SK-N-SH treated with all-trans-retinoic acid at 6 μM for 48 hours (cell line): ENCODE results near the gene THSD4.

ENCODE experiments used
- ATAC-seq: fragments of 200-7000 bp; cut with Tn5 transposase; 3 replicates; pipeline ENCODE4 v1.9.1; 2020; ENCODE audit warnings: mild to moderate bottlenecking, moderate library complexity
- ARNTL ChIP-seq: fragments of 450-650 bp; formaldehyde crosslinking; IDR thresholded peaks from 2 replicates; pipeline ENCODE4 v1.5.0; 2020; ENCODE audit warnings: low read depth, mild to moderate bottlenecking, moderate library complexity, borderline replicate concordance
- GLIS3 ChIP-seq: fragments of 250-450 bp; sonication (Bioruptor Pico); IDR thresholded peaks from 2 replicates; pipeline ENCODE4 v1.5.0; 2020; ENCODE audit warnings: mild to moderate bottlenecking, moderate library complexity
- PPARA ChIP-seq: fragments of 250-450 bp; sonication (Bioruptor Pico); IDR thresholded peaks from 2 replicates; pipeline ENCODE4 v1.5.0; 2020; ENCODE audit warnings: mild to moderate bottlenecking, borderline replicate concordance
- RARB ChIP-seq: fragments of 250-450 bp; sonication (Bioruptor Pico); IDR thresholded peaks from 2 replicates; pipeline ENCODE4 v1.8.0; 2021; ENCODE audit warnings: mild to moderate bottlenecking, moderate library complexity
- TCF4 ChIP-seq: fragments of 250-450 bp; sonication (Bioruptor Pico); IDR thresholded peaks from 2 replicates; pipeline ENCODE4 v1.8.0; 2021; ENCODE audit warnings: mild to moderate bottlenecking, moderate library complexity, borderline replicate concordance
- TOX ChIP-seq: fragments of 250-450 bp; sonication (Bioruptor Pico); IDR thresholded peaks from 2 replicates; pipeline ENCODE4 v1.8.0; 2021; ENCODE audit warnings: mild to moderate bottlenecking, moderate library complexity, borderline replicate concordance
- ZC3H10 ChIP-seq: fragments of 250-450 bp; sonication (Bioruptor Pico); IDR thresholded peaks from 2 replicates; pipeline ENCODE4 v1.5.1; 2021; ENCODE audit warnings: mild to moderate bottlenecking, moderate library complexity
- ZFP3 ChIP-seq: fragments of 250-450 bp; sonication (Bioruptor Pico); IDR thresholded peaks from 2 replicates; pipeline ENCODE4 v1.5.0; 2020; ENCODE audit warnings: mild to moderate bottlenecking, moderate library complexity
- ZFP30 ChIP-seq: fragments of 450-650 bp; formaldehyde crosslinking; IDR thresholded peaks from 2 replicates; pipeline ENCODE4 v1.5.0; 2022; ENCODE audit warnings: mild to moderate bottlenecking, moderate library complexity
- ZNF565 ChIP-seq: fragments of 450-650 bp; formaldehyde crosslinking; conservative IDR thresholded peaks from 2 replicates; pipeline ENCODE4 v1.5.0; 2020; ENCODE audit warnings: low read depth, mild to moderate bottlenecking, moderate library complexity
- ZNF8 ChIP-seq: fragments of 450-650 bp; formaldehyde crosslinking; IDR thresholded peaks from 2 replicates; pipeline ENCODE4 v1.5.0; 2020; ENCODE audit warnings: mild to moderate bottlenecking, moderate library complexity
- TF ChIP-seq, protein P1 (sequence below): fragments of 250-450 bp; sonication (Bioruptor Pico); IDR thresholded peaks from 2 replicates; pipeline ENCODE4 v1.5.1; 2020; ENCODE audit warnings: low read depth, mild to moderate bottlenecking, moderate library complexity
- TF ChIP-seq, protein P2 (sequence below): fragments of 250-450 bp; sonication (Bioruptor Pico); IDR thresholded peaks from 2 replicates; pipeline ENCODE4 v1.8.0; 2020; ENCODE audit warnings: mild to moderate bottlenecking, moderate library complexity, borderline replicate concordance
- TF ChIP-seq, protein P3 (sequence below): fragments of 250-450 bp; sonication (Bioruptor Pico); IDR thresholded peaks from 2 replicates; pipeline ENCODE4 v1.5.0; 2020; ENCODE audit warnings: mild to moderate bottlenecking, moderate library complexity

THSD4 gene

GRCh38 chr15:71597637-71598036 lies 482.4 kb downstream of the THSD4 start:
- ATAC-seq, result no peak
- TF ChIP-seq, protein P1, sequence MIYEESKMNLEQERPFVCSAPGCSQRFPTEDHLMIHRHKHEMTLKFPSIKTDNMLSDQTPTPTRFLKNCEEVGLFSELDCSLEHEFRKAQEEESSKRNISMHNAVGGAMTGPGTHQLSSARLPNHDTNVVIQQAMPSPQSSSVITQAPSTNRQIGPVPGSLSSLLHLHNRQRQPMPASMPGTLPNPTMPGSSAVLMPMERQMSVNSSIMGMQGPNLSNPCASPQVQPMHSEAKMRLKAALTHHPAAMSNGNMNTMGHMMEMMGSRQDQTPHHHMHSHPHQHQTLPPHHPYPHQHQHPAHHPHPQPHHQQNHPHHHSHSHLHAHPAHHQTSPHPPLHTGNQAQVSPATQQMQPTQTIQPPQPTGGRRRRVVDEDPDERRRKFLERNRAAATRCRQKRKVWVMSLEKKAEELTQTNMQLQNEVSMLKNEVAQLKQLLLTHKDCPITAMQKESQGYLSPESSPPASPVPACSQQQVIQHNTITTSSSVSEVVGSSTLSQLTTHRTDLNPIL (CRISPR knock-in tag), result no peak
- TF ChIP-seq ZC3H10 (no peak), GLIS3 (no peak), ZNF565 (CRISPR knock-in tag) (no peak), ZFP3 (no peak), TOX (CRISPR knock-in tag) (no peak), PPARA (CRISPR knock-in tag) (no peak), RARB (no peak)
- TF ChIP-seq, protein P2, sequence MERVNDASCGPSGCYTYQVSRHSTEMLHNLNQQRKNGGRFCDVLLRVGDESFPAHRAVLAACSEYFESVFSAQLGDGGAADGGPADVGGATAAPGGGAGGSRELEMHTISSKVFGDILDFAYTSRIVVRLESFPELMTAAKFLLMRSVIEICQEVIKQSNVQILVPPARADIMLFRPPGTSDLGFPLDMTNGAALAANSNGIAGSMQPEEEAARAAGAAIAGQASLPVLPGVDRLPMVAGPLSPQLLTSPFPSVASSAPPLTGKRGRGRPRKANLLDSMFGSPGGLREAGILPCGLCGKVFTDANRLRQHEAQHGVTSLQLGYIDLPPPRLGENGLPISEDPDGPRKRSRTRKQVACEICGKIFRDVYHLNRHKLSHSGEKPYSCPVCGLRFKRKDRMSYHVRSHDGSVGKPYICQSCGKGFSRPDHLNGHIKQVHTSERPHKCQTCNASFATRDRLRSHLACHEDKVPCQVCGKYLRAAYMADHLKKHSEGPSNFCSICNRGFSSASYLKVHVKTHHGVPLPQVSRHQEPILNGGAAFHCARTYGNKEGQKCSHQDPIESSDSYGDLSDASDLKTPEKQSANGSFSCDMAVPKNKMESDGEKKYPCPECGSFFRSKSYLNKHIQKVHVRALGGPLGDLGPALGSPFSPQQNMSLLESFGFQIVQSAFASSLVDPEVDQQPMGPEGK (CRISPR knock-in tag), result no peak

DNA sequence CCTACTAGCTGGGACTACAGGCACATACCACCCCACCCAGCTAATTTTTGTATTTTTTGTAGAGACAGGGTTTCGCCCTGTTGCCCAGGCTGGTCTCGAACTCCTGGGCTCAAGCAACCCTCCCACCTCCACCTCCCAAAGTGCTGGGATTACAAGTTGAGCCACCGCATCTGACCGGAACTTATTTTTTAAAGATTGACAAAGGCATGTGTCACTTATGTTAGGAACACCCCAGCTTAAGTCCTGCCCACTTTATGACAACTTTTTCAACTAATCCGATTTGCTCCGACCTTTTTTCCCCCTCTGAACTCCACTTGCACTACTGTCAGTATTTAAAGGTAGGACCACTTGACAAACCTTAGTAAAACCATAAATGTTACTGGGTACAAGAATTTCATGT lies 483.5 kb downstream of the THSD4 start:
- no peak for TF ChIP-seq ZFP3
- TF ChIP-seq RARB, result no peak
- TF ChIP-seq ZNF8 (CRISPR knock-in tag), result no peak
- TF ChIP-seq TOX (CRISPR knock-in tag), result no peak
- no peak for TF ChIP-seq ARNTL (CRISPR knock-in tag)
- no peak for TF ChIP-seq ZFP30 (CRISPR knock-in tag)
- TF ChIP-seq, protein P1 (CRISPR knock-in tag), result no peak
- no peak for TF ChIP-seq ZNF565 (CRISPR knock-in tag)
- TF ChIP-seq PPARA (CRISPR knock-in tag), result no peak
- TF ChIP-seq, all 23 proteins: peak for 0
- no peak for ATAC-seq

DNA sequence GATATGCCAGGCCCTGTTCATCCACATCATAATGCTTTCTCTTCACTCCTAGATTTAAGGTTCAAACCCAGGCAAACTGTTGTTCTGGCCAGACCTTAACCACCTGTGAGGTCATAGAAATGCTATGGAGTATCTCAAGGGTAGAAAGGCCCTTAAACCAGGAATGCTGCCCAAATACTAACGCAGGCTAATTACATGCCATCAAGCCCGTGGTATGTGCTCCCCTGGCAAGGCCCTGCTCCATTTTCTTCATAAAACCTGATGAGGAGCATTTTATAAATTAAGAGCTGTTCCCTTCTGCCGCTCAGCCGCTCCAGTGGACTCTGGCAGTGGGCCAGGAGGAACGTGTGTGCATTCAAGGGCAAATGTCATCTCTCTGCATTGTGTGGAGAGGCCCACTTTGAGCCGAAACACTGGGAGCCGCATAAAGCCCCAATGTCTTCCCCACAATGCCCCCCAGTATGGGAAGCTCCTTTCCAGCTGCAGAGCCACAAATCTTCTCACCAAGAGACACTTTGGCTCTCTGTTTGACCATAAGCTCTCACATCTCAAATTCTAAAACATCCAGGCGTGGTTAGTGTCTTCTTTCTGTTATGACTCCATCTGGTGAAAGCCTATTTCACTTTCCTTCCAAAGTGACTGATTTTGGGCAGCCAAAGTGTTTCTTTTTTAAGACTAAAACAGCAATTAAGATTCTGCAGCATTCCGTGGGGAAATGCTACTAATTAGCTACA lies 484.3 kb downstream of the THSD4 start:
- no peak for TF ChIP-seq ZC3H10
- no peak for TF ChIP-seq ARNTL (CRISPR knock-in tag)
- TF ChIP-seq TCF4, result no peak
- TF ChIP-seq, protein P3, sequence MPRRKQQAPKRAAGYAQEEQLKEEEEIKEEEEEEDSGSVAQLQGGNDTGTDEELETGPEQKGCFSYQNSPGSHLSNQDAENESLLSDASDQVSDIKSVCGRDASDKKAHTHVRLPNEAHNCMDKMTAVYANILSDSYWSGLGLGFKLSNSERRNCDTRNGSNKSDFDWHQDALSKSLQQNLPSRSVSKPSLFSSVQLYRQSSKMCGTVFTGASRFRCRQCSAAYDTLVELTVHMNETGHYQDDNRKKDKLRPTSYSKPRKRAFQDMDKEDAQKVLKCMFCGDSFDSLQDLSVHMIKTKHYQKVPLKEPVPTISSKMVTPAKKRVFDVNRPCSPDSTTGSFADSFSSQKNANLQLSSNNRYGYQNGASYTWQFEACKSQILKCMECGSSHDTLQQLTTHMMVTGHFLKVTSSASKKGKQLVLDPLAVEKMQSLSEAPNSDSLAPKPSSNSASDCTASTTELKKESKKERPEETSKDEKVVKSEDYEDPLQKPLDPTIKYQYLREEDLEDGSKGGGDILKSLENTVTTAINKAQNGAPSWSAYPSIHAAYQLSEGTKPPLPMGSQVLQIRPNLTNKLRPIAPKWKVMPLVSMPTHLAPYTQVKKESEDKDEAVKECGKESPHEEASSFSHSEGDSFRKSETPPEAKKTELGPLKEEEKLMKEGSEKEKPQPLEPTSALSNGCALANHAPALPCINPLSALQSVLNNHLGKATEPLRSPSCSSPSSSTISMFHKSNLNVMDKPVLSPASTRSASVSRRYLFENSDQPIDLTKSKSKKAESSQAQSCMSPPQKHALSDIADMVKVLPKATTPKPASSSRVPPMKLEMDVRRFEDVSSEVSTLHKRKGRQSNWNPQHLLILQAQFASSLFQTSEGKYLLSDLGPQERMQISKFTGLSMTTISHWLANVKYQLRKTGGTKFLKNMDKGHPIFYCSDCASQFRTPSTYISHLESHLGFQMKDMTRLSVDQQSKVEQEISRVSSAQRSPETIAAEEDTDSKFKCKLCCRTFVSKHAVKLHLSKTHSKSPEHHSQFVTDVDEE (CRISPR knock-in tag), result no peak
- TF ChIP-seq ZFP3, result no peak
- no peak for TF ChIP-seq PPARA (CRISPR knock-in tag)
- TF ChIP-seq, protein P1 (CRISPR knock-in tag), result no peak
- TF ChIP-seq, protein P2 (CRISPR knock-in tag), result no peak
- TF ChIP-seq TOX (CRISPR knock-in tag), result no peak
- TF ChIP-seq RARB, result no peak
- no peak for TF ChIP-seq ZNF565 (CRISPR knock-in tag)
- ATAC-seq, result no peak
